Urinary bladder (tissue), 4 donors: ENCODE measurements around the gene GP9. TPM values are rescaled to one million over a fixed set of nuclear protein-coding genes. Genes with fewer than 3 reads are reported as not detected.
"Not testable (repeated sequence)": the region's sequence is repeated elsewhere in the genome, so short reads cannot be mapped to it uniquely, and the experiment has no call there.

Source experiments
- DNase-seq: peaks from one replicate; pipeline ENCODE4 v3.0.0-alpha.2; 2015; ENCODE audit errors: extremely low spot score
- H3K27ac ChIP-seq: one replicate; pipeline ENCODE4 v1.5.1; 2013; ENCODE audit warnings: low read depth, mild to moderate bottlenecking, moderate library complexity
- H3K36me3 ChIP-seq: one replicate; pipeline ENCODE4 v1.6.1; 2013; ENCODE audit warnings: mild to moderate bottlenecking, moderate library complexity; ENCODE audit not compliant: insufficient read depth
- H3K4me1 ChIP-seq: one replicate; pipeline ENCODE4 v1.6.1; 2013; ENCODE audit warnings: mild to moderate bottlenecking, moderate library complexity; ENCODE audit not compliant: insufficient read depth
- H3K4me3 ChIP-seq: one replicate; pipeline ENCODE4 v1.5.1; 2013; ENCODE audit warnings: low read depth, low read length
- WGBS: extraction: QIAGEN DNeasy Blood & Tissue Kit; methylation state at CpG from one replicate; pipeline ENCODE4 v1.1.7; 2013; 5-methylcytosine and 5-hydroxymethylcytosine counted together
- polyA plus RNA-seq: library from polyadenylated mRNA; stranded (reverse); fragments of 200-250 nt; gene quantifications from one replicate; pipeline ENCODE4 v1.2.3, GENCODE V29; 2013
- total RNA-seq: library from RNA; depleted of rRNA; stranded (reverse); fragments of >200 nt; gene quantifications from one replicate; pipeline ENCODE4 v1.2.3, GENCODE V29; 2014
- donor health status: healthy with polysubstance abuse.
- donor health status: healthy.

The GP9 gene
- total and polyA plus RNA-seq, 2 donors = not detected

- no peaks in the 10 kb centered on the region for H3K4me1 ChIP-seq
- H3K4me3 ChIP-seq = no peak overlapping the region
- H3K27ac ChIP-seq = no peak overlapping the region
- no peak for DNase-seq
- H3K36me3 ChIP-seq = no peaks in the 10 kb centered on the region
- WGBS = 87% methylated on average over 5 of the region's 5 CpGs
Observed at GRCh38 chr3:129106320-129106719, 45.7 kb downstream of the GP9 start.

DNA sequence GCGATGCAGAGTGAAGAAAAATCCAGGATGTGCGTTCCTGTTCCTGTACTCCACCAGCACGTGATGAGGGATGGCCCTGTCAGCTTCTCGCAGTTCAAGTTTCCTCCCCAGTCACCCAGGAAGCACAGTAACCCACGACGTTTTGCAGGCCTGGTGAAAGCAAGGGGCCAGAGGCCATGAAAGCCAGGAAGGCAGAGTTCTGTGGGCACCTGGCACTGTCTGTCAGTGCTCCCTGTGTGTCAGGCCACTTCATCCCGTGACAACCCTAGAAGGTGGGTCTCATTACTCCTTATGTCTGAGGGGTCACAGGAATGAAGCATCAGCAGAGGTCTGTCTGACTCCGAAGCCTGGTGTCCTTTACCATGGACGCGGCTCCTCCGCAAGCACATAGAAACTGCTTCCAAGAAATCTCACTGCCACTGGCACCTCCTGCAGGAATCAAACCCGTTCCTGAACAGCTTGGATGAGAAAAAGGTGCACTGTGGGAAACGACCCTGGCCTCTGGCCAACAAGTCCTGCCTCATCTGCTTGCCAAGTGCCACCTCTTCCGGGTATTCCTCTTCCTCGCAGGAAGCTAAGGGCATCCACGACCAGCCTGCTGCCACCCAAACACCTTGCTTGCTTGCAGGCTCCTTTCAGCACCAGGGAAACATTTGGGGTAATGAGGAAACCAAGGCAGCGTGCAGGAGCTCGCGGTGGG is 46.4 kb downstream of the GP9 start:
- Histone ChIP-seq H3K27ac (no peak overlapping the region), H3K4me3 (no peak overlapping the region), H3K4me1 (no peaks in the 10 kb centered on the region), H3K36me3 (no peaks in the 10 kb centered on the region)
- no peak for DNase-seq
- 83% methylated on average over 19 of the region's 19 CpGs for WGBS

- H3K36me3 ChIP-seq = no peaks in the 10 kb centered on the region
- WGBS = 88% methylated on average over 8 of the region's 8 CpGs
Observed at GRCh38 chr3:129107793-129108192, 47.2 kb downstream of the GP9 start.

GRCh38 chr3:129111076-129111780 is 50.6 kb downstream of the GP9 start:
- not testable (repeated sequence) for H3K36me3 ChIP-seq, DNase-seq, H3K27ac ChIP-seq, H3K4me1 ChIP-seq, H3K4me3 ChIP-seq
- 95% methylated on average over 10 of the region's 10 CpGs for WGBS

More at GRCh38 chr3:129107793-129108192, 47.2 kb downstream of the GP9 start:
- no peak overlapping the region for H3K4me3 ChIP-seq
- H3K4me1 ChIP-seq = no peaks in the 10 kb centered on the region
- H3K27ac ChIP-seq = no peak overlapping the region
- no peak for DNase-seq

Other genes starting within 250 kb of the GP9 start
- gene ACAD9, start 181.2 kb upstream of the GP9 start, total RNA-seq = 33.1 TPM
- 26.4 TPM for gene ACAD9, start 181.2 kb upstream of the GP9 start, polyA plus RNA-seq
- gene CFAP92, start 66.7 kb upstream of the GP9 start, total RNA-seq = 1.9 TPM
- 0.62 TPM for gene CFAP92, start 66.7 kb upstream of the GP9 start, polyA plus RNA-seq
- gene EFCC1, start 59.5 kb upstream of the GP9 start, total RNA-seq = 5.7 TPM
- 4.3 TPM for gene EFCC1, start 59.5 kb upstream of the GP9 start, polyA plus RNA-seq
- 6.0 TPM for gene RAB43, start 61.0 kb downstream of the GP9 start, total RNA-seq
- 11.3 TPM for gene RAB43, start 61.0 kb downstream of the GP9 start, polyA plus RNA-seq
- gene ISY1, start 100.3 kb downstream of the GP9 start, total RNA-seq = 30.1 TPM
- 34.8 TPM for gene ISY1, start 100.3 kb downstream of the GP9 start, polyA plus RNA-seq
- gene CNBP, start 123.1 kb downstream of the GP9 start, total RNA-seq = 237 TPM
- 517 TPM for gene CNBP, start 123.1 kb downstream of the GP9 start, polyA plus RNA-seq
- 127 TPM for gene COPG1, start 188.8 kb downstream of the GP9 start, total RNA-seq
- 66.5 TPM for gene COPG1, start 188.8 kb downstream of the GP9 start, polyA plus RNA-seq
- gene HMCES, start 218.1 kb downstream of the GP9 start, total RNA-seq = 15.9 TPM
- 33.9 TPM for gene HMCES, start 218.1 kb downstream of the GP9 start, polyA plus RNA-seq